A549 (cell line): ENCODE results near the gene PVALEF. TPM values are rescaled to one million over a fixed set of nuclear protein-coding genes. Genes with fewer than 3 reads are reported as not detected.

ENCODE experiments used
- ATAC-seq, 2 experiments: fragments of 200-7000 bp in 1 of 2; fragments of >200 bp in 1 of 2; cut with Nextera tagmentation in 1 of 2; cut with Tn5 transposase in 1 of 2; 3 replicates each; pipeline versions ENCODE4 v1.8.0 to v1.9.1; 2018 to 2020; ENCODE audit warnings: mild to moderate bottlenecking in 1 of 2, moderate library complexity in 1 of 2
- CTCF ChIA-PET: fragments of 300-600 bp; sonication (Branson Sonifier 250); formaldehyde crosslinking; extraction: SDS; loops from one replicate; lab custom pipeline; 2021; ENCODE audit warnings: antibody characterized with exemption, inconsistent platforms; lab: Yijun Ruan, JAX
- POLR2A ChIA-PET: fragments of 350-600 bp; formaldehyde crosslinking; extraction: SDS; loops from one replicate; lab custom pipeline; 2021; ENCODE audit warnings: antibody characterized with exemption, inconsistent platforms; lab: Yijun Ruan, JAX
- DNase-seq, 2 experiments: peaks; one replicate each; pipeline versions ENCODE4 v3.0.0 to v3.0.0-alpha.2; 2011 to 2016; ENCODE audit warnings: low read depth in 1 of 2, low spot score in 1 of 2
- FAIRE-seq: peaks from 2 replicates; lab custom pipeline; 2011; peaks lifted over from hg19 to GRCh38; lab: Jason Lieb, UNC
- H3K27ac ChIP-seq, 2 experiments: fragments of >200 bp; sonication (Bioruptor Twin); formaldehyde crosslinking; 3 replicates each; pipeline ENCODE4 v1.5.1; 2016 to 2017
- H3K4me1 ChIP-seq: fragments of >200 bp; sonication (Bioruptor Twin); formaldehyde crosslinking; 3 replicates; pipeline ENCODE4 v1.6.1; 2016
- H3K4me2 ChIP-seq: fragments of >200 bp; sonication (Bioruptor Twin); formaldehyde crosslinking; 3 replicates; pipeline ENCODE4 v1.6.1; 2016
- H3K4me3 ChIP-seq: fragments of >200 bp; sonication (Bioruptor Twin); formaldehyde crosslinking; 3 replicates; pipeline ENCODE4 v1.5.1; 2016
- H3K9me3 ChIP-seq: fragments of >200 bp; sonication (Bioruptor Twin); formaldehyde crosslinking; 3 replicates; pipeline ENCODE4 v1.6.1; 2016
- CBX8 ChIP-seq: fragments of 200-600 bp; sonication (generic); IDR thresholded peaks from 2 replicates; pipeline ENCODE4 v1.6.1; 2016
- EHF ChIP-seq: fragments of 250-450 bp; sonication (Bioruptor Pico); IDR thresholded peaks from 2 replicates; pipeline ENCODE4 v1.5.0; 2020; ENCODE audit warnings: mild to moderate bottlenecking
- EHMT2 ChIP-seq: fragments of 200-600 bp; sonication (generic); IDR thresholded peaks from 2 replicates; pipeline ENCODE4 v1.6.1; 2016; ENCODE audit warnings: antibody characterized with exemption, low read depth, mild to moderate bottlenecking, moderate library complexity
- EP300 ChIP-seq, 2 experiments: fragments of >200 bp; sonication (Bioruptor Twin); formaldehyde crosslinking; IDR thresholded peaks; 2 replicates in 1 of 2; 3 replicates in 1 of 2; pipeline ENCODE4 v1.6.1; 2016 to 2017
- ESRRA ChIP-seq: fragments of 150-350 bp; IDR thresholded peaks from 2 replicates; pipeline ENCODE4 v1.6.1; 2014; ENCODE audit warnings: mild to moderate bottlenecking, low read length, borderline replicate concordance
- GATA3 ChIP-seq: IDR thresholded peaks from 2 replicates; pipeline ENCODE4 v1.6.1; 2012; ENCODE audit warnings: borderline replicate concordance
- HOXB13 ChIP-seq: fragments of 250-450 bp; sonication (Bioruptor Pico); IDR thresholded peaks from 2 replicates; pipeline ENCODE4 v1.5.0; 2020; ENCODE audit warnings: low read depth, mild to moderate bottlenecking, moderate library complexity
- JUNB ChIP-seq: fragments of >200 bp; sonication (Bioruptor Twin); formaldehyde crosslinking; IDR thresholded peaks from 2 replicates; pipeline ENCODE4 v1.6.1; 2016
- NPAS2 ChIP-seq: fragments of 250-450 bp; sonication (Bioruptor Pico); IDR thresholded peaks from 2 replicates; pipeline ENCODE4 v1.8.0; 2022; ENCODE audit warnings: mild to moderate bottlenecking, moderate library complexity, borderline replicate concordance
- NR3C1 ChIP-seq: fragments of >200 bp; sonication (Bioruptor Twin); formaldehyde crosslinking; IDR thresholded peaks from 3 replicates; pipeline ENCODE4 v1.6.1; 2017
- POLR2A ChIP-seq: IDR thresholded peaks from 2 replicates; pipeline ENCODE4 v1.6.1; 2012; ENCODE audit warnings: mild to moderate bottlenecking, low read length
- RAD21 ChIP-seq, 2 experiments: fragments of >200 bp in 1 of 2; sonication (Bioruptor Twin) in 1 of 2; formaldehyde crosslinking in 1 of 2; IDR thresholded peaks in 1 of 2; conservative IDR thresholded peaks in 1 of 2; 2 replicates in 1 of 2; 3 replicates in 1 of 2; pipeline ENCODE4 v1.6.1; 2012 to 2018; ENCODE audit warnings: inconsistent platforms in 1 of 2
- RNF2 ChIP-seq: fragments of 200-600 bp; sonication (generic); IDR thresholded peaks from 2 replicates; pipeline ENCODE4 v1.6.1; 2016; ENCODE audit warnings: low read depth, mild to moderate bottlenecking, antibody characterized with exemption, moderate library complexity, borderline replicate concordance
- SREBF2 ChIP-seq: fragments of 450-650 bp; IDR thresholded peaks from 2 replicates; pipeline ENCODE4 v1.6.1; 2014; ENCODE audit warnings: mild to moderate bottlenecking, moderate library complexity
- TP53 ChIP-seq: fragments of 250-450 bp; sonication (Bioruptor Pico); IDR thresholded peaks from 2 replicates; pipeline ENCODE4 v1.5.0; 2021; ENCODE audit warnings: mild to moderate bottlenecking, moderate library complexity
- ZFP36 ChIP-seq: fragments of 450-650 bp; IDR thresholded peaks from 2 replicates; pipeline ENCODE4 v1.6.1; 2014; ENCODE audit warnings: borderline replicate concordance; ENCODE audit not compliant: partially characterized antibody
- ZNF302 ChIP-seq: fragments of 250-450 bp; sonication (Bioruptor Pico); IDR thresholded peaks from 2 replicates; pipeline ENCODE4 v1.9.0; 2021; ENCODE audit warnings: inconsistent platforms, mild to moderate bottlenecking, moderate library complexity
- WGBS: methylation state at CpG from one replicate; pipeline ENCODE4 v1.1.6; 2017; ENCODE audit errors: missing lambda C conversion rate; 5-methylcytosine and 5-hydroxymethylcytosine counted together
- polyA plus RNA-seq, 4 experiments: library from polyadenylated mRNA; depleted of rRNA in 3 of 4; stranded (reverse); fragments of >200 nt; fragmentation: RNase III in 1 of 4; extraction: RNeasy Plus Mini Kit Qiagen cat#74134 plus additional on column Dnase treatment in 1 of 4; gene quantifications; 2 replicates in 3 of 4; 3 replicates in 1 of 4; pipeline ENCODE4 v1.2.3, GENCODE V29; 2011 to 2017
- TF ChIP-seq, protein P1 (sequence below): fragments of >200 bp; sonication (Bioruptor Twin); formaldehyde crosslinking; IDR thresholded peaks from 3 replicates; pipeline ENCODE4 v1.5.1; 2016
- TF ChIP-seq, protein P2 (sequence below): fragments of 200-600 bp; sonication (generic); IDR thresholded peaks from 2 replicates; pipeline ENCODE4 v1.6.1; 2016; ENCODE audit warnings: antibody characterized with exemption, mild to moderate bottlenecking, moderate library complexity
- TF ChIP-seq, protein P3 (sequence below): fragments of >200 bp; sonication (Bioruptor Twin); formaldehyde crosslinking; IDR thresholded peaks from 3 replicates; pipeline ENCODE4 v1.6.1; 2016
- TF ChIP-seq, protein P4 (sequence below): fragments of 250-450 bp; sonication (Bioruptor Pico); IDR thresholded peaks from 2 replicates; pipeline ENCODE4 v1.5.0; 2020; ENCODE audit warnings: low read depth, mild to moderate bottlenecking, moderate library complexity
- TF ChIP-seq, protein P5 (sequence below): IDR thresholded peaks from 2 replicates; pipeline ENCODE4 v1.6.1; 2012; ENCODE audit warnings: low read depth, borderline replicate concordance

Gene PVALEF
- polyA plus RNA-seq, 2 of the 4 experiments (the other 2 are of a cell fraction), result not detected

DNA sequence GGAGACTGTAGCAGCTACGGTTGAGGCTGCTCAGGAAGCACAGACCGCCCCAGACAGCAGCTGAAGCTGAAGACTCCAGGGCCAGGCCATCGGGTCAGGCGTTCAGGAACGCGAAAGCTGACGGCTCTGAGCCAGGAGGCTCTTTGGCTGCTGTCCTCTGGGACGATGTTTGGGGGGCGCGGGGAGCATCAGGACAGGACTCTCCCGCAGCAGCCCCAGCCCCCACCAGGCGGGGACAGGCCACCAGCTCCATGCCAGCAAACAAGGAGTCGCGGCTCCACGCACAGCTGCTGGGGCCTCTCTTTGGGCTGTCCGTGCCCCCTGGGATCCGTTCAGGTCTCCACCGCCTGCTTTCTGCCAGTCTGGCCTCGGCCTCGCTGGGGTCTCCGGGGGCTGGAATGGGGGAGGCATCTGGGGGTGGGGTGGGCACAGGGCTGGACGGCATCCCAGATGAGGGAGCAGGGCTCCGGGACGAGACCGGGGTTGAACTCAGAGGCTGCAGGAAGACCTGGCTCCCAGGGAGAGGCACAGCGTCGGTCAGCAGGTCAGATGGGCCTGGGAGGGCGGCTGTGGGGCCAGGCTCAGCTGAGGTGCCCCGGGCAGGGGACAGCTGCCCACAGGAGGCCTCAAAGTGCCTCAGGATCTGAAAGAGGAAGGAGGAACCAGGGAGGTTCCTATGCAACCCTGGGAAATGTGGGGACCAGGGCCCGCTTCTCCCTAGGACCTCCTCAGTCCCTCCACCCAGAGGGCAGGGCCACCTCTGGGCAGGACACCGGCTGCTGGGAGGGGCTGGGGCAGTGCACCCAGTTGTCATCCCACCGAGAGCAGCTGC is 63.7 kb downstream of the PVALEF start:
- no peaks in the 10 kb centered on the region for H3K4me1 ChIP-seq
- TF ChIP-seq ZFP36 (no peak), RAD21 (conservative IDR thresholded peaks at IDR 0.05 in 1 of 2, IDR thresholded peaks at IDR 0.05 in 1 of 2) (no peak), CBX8 (no peak), JUNB (no peak), RNF2 (no peak), SREBF2 (no peak), NPAS2 (no peak), ESRRA (no peak), EHMT2 (no peak)
- TF ChIP-seq, protein P1, sequence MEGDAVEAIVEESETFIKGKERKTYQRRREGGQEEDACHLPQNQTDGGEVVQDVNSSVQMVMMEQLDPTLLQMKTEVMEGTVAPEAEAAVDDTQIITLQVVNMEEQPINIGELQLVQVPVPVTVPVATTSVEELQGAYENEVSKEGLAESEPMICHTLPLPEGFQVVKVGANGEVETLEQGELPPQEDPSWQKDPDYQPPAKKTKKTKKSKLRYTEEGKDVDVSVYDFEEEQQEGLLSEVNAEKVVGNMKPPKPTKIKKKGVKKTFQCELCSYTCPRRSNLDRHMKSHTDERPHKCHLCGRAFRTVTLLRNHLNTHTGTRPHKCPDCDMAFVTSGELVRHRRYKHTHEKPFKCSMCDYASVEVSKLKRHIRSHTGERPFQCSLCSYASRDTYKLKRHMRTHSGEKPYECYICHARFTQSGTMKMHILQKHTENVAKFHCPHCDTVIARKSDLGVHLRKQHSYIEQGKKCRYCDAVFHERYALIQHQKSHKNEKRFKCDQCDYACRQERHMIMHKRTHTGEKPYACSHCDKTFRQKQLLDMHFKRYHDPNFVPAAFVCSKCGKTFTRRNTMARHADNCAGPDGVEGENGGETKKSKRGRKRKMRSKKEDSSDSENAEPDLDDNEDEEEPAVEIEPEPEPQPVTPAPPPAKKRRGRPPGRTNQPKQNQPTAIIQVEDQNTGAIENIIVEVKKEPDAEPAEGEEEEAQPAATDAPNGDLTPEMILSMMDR, result no peak
- TF ChIP-seq, protein P2, sequence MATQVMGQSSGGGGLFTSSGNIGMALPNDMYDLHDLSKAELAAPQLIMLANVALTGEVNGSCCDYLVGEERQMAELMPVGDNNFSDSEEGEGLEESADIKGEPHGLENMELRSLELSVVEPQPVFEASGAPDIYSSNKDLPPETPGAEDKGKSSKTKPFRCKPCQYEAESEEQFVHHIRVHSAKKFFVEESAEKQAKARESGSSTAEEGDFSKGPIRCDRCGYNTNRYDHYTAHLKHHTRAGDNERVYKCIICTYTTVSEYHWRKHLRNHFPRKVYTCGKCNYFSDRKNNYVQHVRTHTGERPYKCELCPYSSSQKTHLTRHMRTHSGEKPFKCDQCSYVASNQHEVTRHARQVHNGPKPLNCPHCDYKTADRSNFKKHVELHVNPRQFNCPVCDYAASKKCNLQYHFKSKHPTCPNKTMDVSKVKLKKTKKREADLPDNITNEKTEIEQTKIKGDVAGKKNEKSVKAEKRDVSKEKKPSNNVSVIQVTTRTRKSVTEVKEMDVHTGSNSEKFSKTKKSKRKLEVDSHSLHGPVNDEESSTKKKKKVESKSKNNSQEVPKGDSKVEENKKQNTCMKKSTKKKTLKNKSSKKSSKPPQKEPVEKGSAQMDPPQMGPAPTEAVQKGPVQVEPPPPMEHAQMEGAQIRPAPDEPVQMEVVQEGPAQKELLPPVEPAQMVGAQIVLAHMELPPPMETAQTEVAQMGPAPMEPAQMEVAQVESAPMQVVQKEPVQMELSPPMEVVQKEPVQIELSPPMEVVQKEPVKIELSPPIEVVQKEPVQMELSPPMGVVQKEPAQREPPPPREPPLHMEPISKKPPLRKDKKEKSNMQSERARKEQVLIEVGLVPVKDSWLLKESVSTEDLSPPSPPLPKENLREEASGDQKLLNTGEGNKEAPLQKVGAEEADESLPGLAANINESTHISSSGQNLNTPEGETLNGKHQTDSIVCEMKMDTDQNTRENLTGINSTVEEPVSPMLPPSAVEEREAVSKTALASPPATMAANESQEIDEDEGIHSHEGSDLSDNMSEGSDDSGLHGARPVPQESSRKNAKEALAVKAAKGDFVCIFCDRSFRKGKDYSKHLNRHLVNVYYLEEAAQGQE, result no peak
- TF ChIP-seq, protein P3, sequence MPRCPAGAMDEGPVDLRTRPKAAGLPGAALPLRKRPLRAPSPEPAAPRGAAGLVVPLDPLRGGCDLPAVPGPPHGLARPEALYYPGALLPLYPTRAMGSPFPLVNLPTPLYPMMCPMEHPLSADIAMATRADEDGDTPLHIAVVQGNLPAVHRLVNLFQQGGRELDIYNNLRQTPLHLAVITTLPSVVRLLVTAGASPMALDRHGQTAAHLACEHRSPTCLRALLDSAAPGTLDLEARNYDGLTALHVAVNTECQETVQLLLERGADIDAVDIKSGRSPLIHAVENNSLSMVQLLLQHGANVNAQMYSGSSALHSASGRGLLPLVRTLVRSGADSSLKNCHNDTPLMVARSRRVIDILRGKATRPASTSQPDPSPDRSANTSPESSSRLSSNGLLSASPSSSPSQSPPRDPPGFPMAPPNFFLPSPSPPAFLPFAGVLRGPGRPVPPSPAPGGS, result no peak
- TF ChIP-seq, protein P4, sequence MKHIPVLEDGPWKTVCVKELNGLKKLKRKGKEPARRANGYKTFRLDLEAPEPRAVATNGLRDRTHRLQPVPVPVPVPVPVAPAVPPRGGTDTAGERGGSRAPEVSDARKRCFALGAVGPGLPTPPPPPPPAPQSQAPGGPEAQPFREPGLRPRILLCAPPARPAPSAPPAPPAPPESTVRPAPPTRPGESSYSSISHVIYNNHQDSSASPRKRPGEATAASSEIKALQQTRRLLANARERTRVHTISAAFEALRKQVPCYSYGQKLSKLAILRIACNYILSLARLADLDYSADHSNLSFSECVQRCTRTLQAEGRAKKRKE (CRISPR knock-in tag), result no peak
- no peak overlapping the region for H3K4me3 ChIP-seq
- ChIA-PET POLR2A (no interaction called here), CTCF (interaction anchor here (0.6 to 13.0 kb wide), 13 partner anchors 9 to 1724 kb away, joined by 3 to 153 read pairs (median 4); partner anchors contain the start of genes NDUFAF8 and TEPSIN)
- DNase-seq, result no peak
- peaks cover 8% of the 10 kb centered on the region; the same call in 2 of the 3 replicates for H3K9me3 ChIP-seq
- no peak for ATAC-seq
- 91% methylated on average over 28 of the region's 32 CpGs for WGBS
- H3K27ac ChIP-seq, result no peak overlapping the region
- FAIRE-seq, result no peak
- no peak overlapping the region for H3K4me2 ChIP-seq

- no peak overlapping the region for H3K27ac ChIP-seq
- CTCF ChIA-PET, result interaction anchor here (0.9 to 13.0 kb wide), 17 partner anchors 10 to 255 kb away, joined by 3 to 153 read pairs (median 4); partner anchors contain the start of genes NDUFAF8 and TEPSIN
- no peak overlapping the region for H3K4me3 ChIP-seq
- POLR2A ChIA-PET, result no interaction called here
- DNase-seq, result no peak
- WGBS, result 87% methylated on average over 12 of the region's 14 CpGs
- ATAC-seq, result no peak
- H3K4me2 ChIP-seq, result no peak overlapping the region
- no peaks in the 10 kb centered on the region for H3K4me1 ChIP-seq
- FAIRE-seq, result no peak
- peaks cover 8% of the 10 kb centered on the region; the same call in 2 of the 3 replicates for H3K9me3 ChIP-seq
- TF ChIP-seq ZNF302 (CRISPR knock-in tag) (no peak), HOXB13 (no peak), NR3C1 (no peak), EP300 (IDR thresholded peaks at IDR 0.05) (no peak), POLR2A (no peak), EHF (CRISPR knock-in tag) (no peak), RAD21 (conservative IDR thresholded peaks at IDR 0.05 in 1 of 2, IDR thresholded peaks at IDR 0.05 in 1 of 2) (no peak), TP53 (CRISPR knock-in tag) (no peak), GATA3 (no peak)
- TF ChIP-seq, protein P5, sequence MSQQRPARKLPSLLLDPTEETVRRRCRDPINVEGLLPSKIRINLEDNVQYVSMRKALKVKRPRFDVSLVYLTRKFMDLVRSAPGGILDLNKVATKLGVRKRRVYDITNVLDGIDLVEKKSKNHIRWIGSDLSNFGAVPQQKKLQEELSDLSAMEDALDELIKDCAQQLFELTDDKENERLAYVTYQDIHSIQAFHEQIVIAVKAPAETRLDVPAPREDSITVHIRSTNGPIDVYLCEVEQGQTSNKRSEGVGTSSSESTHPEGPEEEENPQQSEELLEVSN, result no peak
- TF ChIP-seq, protein P1, result no peak
- TF ChIP-seq, protein P4 (CRISPR knock-in tag), result no peak
Observed at GRCh38 chr17:81229666-81229920, 64.3 kb downstream of the PVALEF start.
